H1 (cell line): ENCODE results near the gene CLIP4. TPM values are rescaled to one million over a fixed set of nuclear protein-coding genes. Genes with fewer than 3 reads are reported as not detected.

ENCODE experiments used
- CTCF ChIA-PET: fragments of 300-600 bp; sonication (Branson Sonifier 250); formaldehyde crosslinking; loops from one replicate; lab custom pipeline; 2021; ENCODE audit not compliant: partially characterized antibody; lab: Charles Lee
- POLR2A ChIA-PET: fragments of 300-600 bp; sonication (Branson Sonifier 250); formaldehyde crosslinking; loops from one replicate; lab custom pipeline; 2021; ENCODE audit warnings: inconsistent platforms; ENCODE audit not compliant: partially characterized antibody; lab: Charles Lee
- DNase-seq, 2 experiments: peaks; one replicate each; pipeline versions ENCODE4 v3.0.0 to v3.0.0-alpha.2; 2010 to 2022; ENCODE audit warnings: low spot score in 2 of 2, low read depth in 1 of 2, mixed read lengths in 1 of 2
- FAIRE-seq: peaks from 2 replicates; lab custom pipeline; 2011; peaks lifted over from hg19 to GRCh38; lab: Jason Lieb, UNC
- H2AFZ ChIP-seq: 2 replicates; pipeline ENCODE4 v1.8.1; 2012; ENCODE audit warnings: low read length, inconsistent platforms
- H2AK5ac ChIP-seq: 2 replicates; pipeline ENCODE4 v1.6.1; 2013; ENCODE audit warnings: low read depth, low read length
- H2BK120ac ChIP-seq: replicated peaks from 2 replicates; pipeline ENCODE3; 2013; ENCODE audit warnings: low read depth, low read length, inconsistent platforms
- H2BK12ac ChIP-seq: 2 replicates; pipeline ENCODE4 v1.6.1; 2013; ENCODE audit warnings: low read depth, low read length
- H2BK15ac ChIP-seq: 2 replicates; pipeline ENCODE4 v1.6.1; 2013; ENCODE audit warnings: low read length
- H2BK20ac ChIP-seq: 2 replicates; pipeline ENCODE4 v1.6.1; 2013; ENCODE audit warnings: low read length
- H2BK5ac ChIP-seq: 2 replicates; pipeline ENCODE4 v1.6.1; 2013; ENCODE audit warnings: low read depth, low read length
- H3K14ac ChIP-seq: 2 replicates; pipeline ENCODE4 v1.6.1; 2013; ENCODE audit warnings: inconsistent platforms; ENCODE audit not compliant: insufficient read length
- H3K18ac ChIP-seq: 2 replicates; pipeline ENCODE4 v1.6.1; 2013; ENCODE audit warnings: low read length; ENCODE audit errors: extremely low read depth
- H3K23ac ChIP-seq: 2 replicates; pipeline ENCODE4 v1.6.1; 2013; ENCODE audit warnings: inconsistent platforms; ENCODE audit not compliant: insufficient read length
- H3K23me2 ChIP-seq: 2 replicates; pipeline ENCODE4 v1.6.1; 2013; ENCODE audit warnings: low read depth, low read length
- H3K27ac ChIP-seq: 2 replicates; pipeline ENCODE4 v1.6.1; 2011; ENCODE audit warnings: low read depth, low read length, inconsistent platforms
- H3K27me3 ChIP-seq, 4 experiments: replicated peaks in 1 of 4; 1 replicate in 1 of 4; 2 replicates in 3 of 4; pipeline versions ENCODE4 v1.6.1 to v1.8.1; 2011 to 2013; ENCODE audit warnings: low read length in 3 of 4, mild to moderate bottlenecking in 3 of 4, inconsistent platforms in 2 of 4, mixed read lengths in 2 of 4, moderate library complexity in 1 of 4; ENCODE audit not compliant: control insufficient read depth in 3 of 4, insufficient read depth in 3 of 4; ENCODE audit errors: extremely low read depth in 1 of 4
- H3K36me3 ChIP-seq, 4 experiments: 2 replicates each; pipeline versions ENCODE4 v1.6.1 to v1.8.1; 2011 to 2013; ENCODE audit warnings: mild to moderate bottlenecking in 4 of 4, low read length in 3 of 4, moderate library complexity in 2 of 4, control low read depth in 1 of 4, inconsistent platforms in 1 of 4; ENCODE audit not compliant: insufficient read depth in 4 of 4, control insufficient read depth in 2 of 4
- H3K4ac ChIP-seq: replicated peaks from 2 replicates; pipeline ENCODE3; 2013; ENCODE audit warnings: low read length, low read depth, mixed read lengths, inconsistent platforms; ENCODE audit not compliant: insufficient read length
- H3K4me1 ChIP-seq, 4 experiments: replicated peaks in 1 of 4; 1 replicate in 1 of 4; 2 replicates in 3 of 4; pipeline versions ENCODE4 v1.6.1 to v1.8.1; 2011 to 2013; ENCODE audit warnings: low read length in 3 of 4, inconsistent platforms in 2 of 4, mixed read lengths in 1 of 4; ENCODE audit not compliant: insufficient read depth in 4 of 4, control insufficient read depth in 3 of 4
- H3K4me2 ChIP-seq, 2 experiments: 2 replicates each; pipeline versions ENCODE4 v1.6.1 to v1.8.1; 2011 to 2013; ENCODE audit warnings: low read depth in 2 of 2, low read length in 2 of 2, control low read depth in 1 of 2, inconsistent platforms in 1 of 2, mild to moderate bottlenecking in 1 of 2; ENCODE audit not compliant: insufficient read depth in 1 of 2
- H3K4me3 ChIP-seq, 4 experiments: fragments of 200-600, 300-600 bp in 1 of 4; sonication (generic), shearing (Covaris generic), sonication (Bioruptor Twin) in 1 of 4; 2 replicates each; pipeline versions ENCODE4 v1.5.1 to v1.8.1; 2011 to 2016; ENCODE audit warnings: low read length in 4 of 4, low read depth in 3 of 4, control low read depth in 2 of 4, inconsistent platforms in 2 of 4, mild to moderate bottlenecking in 2 of 4, mixed read lengths in 1 of 4, moderate library complexity in 1 of 4; ENCODE audit not compliant: insufficient read depth in 2 of 4; ENCODE audit errors: extremely low read depth in 1 of 4
- H3K56ac ChIP-seq: replicated peaks from 2 replicates; pipeline ENCODE3; 2013; ENCODE audit warnings: low read depth, mild to moderate bottlenecking, mixed read lengths, low read length, inconsistent platforms; ENCODE audit not compliant: insufficient read length
- H3K79me1 ChIP-seq: 2 replicates; pipeline ENCODE4 v1.6.1; 2013; ENCODE audit warnings: low read depth, low read length, control low read depth
- H3K79me2 ChIP-seq, 2 experiments: 2 replicates each; pipeline versions ENCODE4 v1.6.1 to v1.8.1; 2012 to 2013; ENCODE audit warnings: low read length in 2 of 2, mild to moderate bottlenecking in 2 of 2, inconsistent platforms in 1 of 2; ENCODE audit not compliant: insufficient read depth in 2 of 2, control insufficient read depth in 1 of 2
- H3K9ac ChIP-seq, 4 experiments: replicated peaks in 1 of 4; 1 replicate in 1 of 4; 2 replicates in 3 of 4; pipeline versions ENCODE4 v1.6.1 to v1.8.1; 2011 to 2013; ENCODE audit warnings: low read depth in 3 of 4, low read length in 3 of 4, control low read depth in 2 of 4, mild to moderate bottlenecking in 2 of 4, moderate library complexity in 2 of 4, inconsistent platforms in 1 of 4; ENCODE audit errors: extremely low read depth in 1 of 4
- H3K9me3 ChIP-seq, 2 experiments: 2 replicates each; pipeline versions ENCODE4 v1.6.1 to v1.8.1; 2012 to 2013; ENCODE audit warnings: mild to moderate bottlenecking in 2 of 2, moderate library complexity in 2 of 2, control low read depth in 1 of 2, inconsistent platforms in 1 of 2, low read depth in 1 of 2, low read length in 1 of 2, mixed read lengths in 1 of 2; ENCODE audit not compliant: insufficient read depth in 2 of 2
- H4K20me1 ChIP-seq, 2 experiments: replicated peaks in 1 of 2; 2 replicates each; pipeline versions ENCODE3 to v1.8.1; 2011 to 2013; ENCODE audit warnings: inconsistent platforms in 2 of 2, low read length in 2 of 2, mild to moderate bottlenecking in 1 of 2; ENCODE audit not compliant: insufficient read depth in 2 of 2, control insufficient read depth in 1 of 2
- H4K5ac ChIP-seq: 2 replicates; pipeline ENCODE4 v1.6.1; 2013; ENCODE audit warnings: low read length, low read depth, mixed read lengths, inconsistent platforms; ENCODE audit not compliant: insufficient read length
- H4K8ac ChIP-seq: 2 replicates; pipeline ENCODE4 v1.8.0; 2013; ENCODE audit warnings: mild to moderate bottlenecking, moderate library complexity, low read length, inconsistent platforms; ENCODE audit not compliant: insufficient read depth; ENCODE audit errors: extremely low read depth
- H4K91ac ChIP-seq: replicated peaks from 2 replicates; pipeline ENCODE3; 2013; ENCODE audit warnings: low read length, mixed read lengths, inconsistent platforms; ENCODE audit not compliant: insufficient read length
- BRCA1 ChIP-seq: IDR thresholded peaks from 2 replicates; pipeline ENCODE4 v1.6.1; 2012; ENCODE audit warnings: low read depth, low read length, improper control_type of control experiment
- CHD2 ChIP-seq: IDR thresholded peaks from 2 replicates; pipeline ENCODE4 v1.6.1; 2012; ENCODE audit warnings: low read length, improper control_type of control experiment
- CREB1 ChIP-seq: IDR thresholded peaks from 2 replicates; pipeline ENCODE4 v1.6.1; 2012; ENCODE audit warnings: inconsistent platforms
- EZH2 ChIP-seq: fragments of 200-600 bp; sonication (generic); IDR thresholded peaks from 2 replicates; pipeline ENCODE4 v1.7.1; 2012; ENCODE audit warnings: low read depth, mild to moderate bottlenecking, moderate library complexity, low read length, inconsistent platforms; ENCODE audit not compliant: severe bottlenecking
- HDAC2 ChIP-seq, 2 experiments: fragments of 300-600 bp in 1 of 2; sonication (generic) in 1 of 2; IDR thresholded peaks; 2 replicates each; pipeline ENCODE4 v1.6.1; 2011 to 2012; ENCODE audit warnings: low read depth in 2 of 2, low read length in 2 of 2, mild to moderate bottlenecking in 2 of 2, moderate library complexity in 2 of 2, borderline replicate concordance in 1 of 2, inconsistent platforms in 1 of 2
- HDAC6 ChIP-seq: IDR thresholded peaks from one replicate; pipeline ENCODE4 v1.7.1; 2012; ENCODE audit warnings: low read depth, mild to moderate bottlenecking, inconsistent platforms, low read length, moderate library complexity
- JUND ChIP-seq: IDR thresholded peaks from 2 replicates; pipeline ENCODE4 v1.6.1; 2011; ENCODE audit warnings: mild to moderate bottlenecking, improper control_type of control experiment, low read length
- MAFK ChIP-seq: IDR thresholded peaks from 2 replicates; pipeline ENCODE4 v1.6.1; 2012; ENCODE audit warnings: low read depth, mild to moderate bottlenecking, improper control_type of control experiment, low read length
- NRF1 ChIP-seq: IDR thresholded peaks from 2 replicates; pipeline ENCODE4 v1.6.1; 2011; ENCODE audit warnings: mild to moderate bottlenecking, low read depth, low read length, improper control_type of control experiment
- POLR2A ChIP-seq, 2 experiments: IDR thresholded peaks; 1 replicate in 1 of 2; 2 replicates in 1 of 2; pipeline ENCODE4 v1.6.1; 2011; ENCODE audit warnings: low read depth in 2 of 2, low read length in 2 of 2, mild to moderate bottlenecking in 2 of 2; ENCODE audit errors: control extremely low read depth in 1 of 2
- SIX5 ChIP-seq: IDR thresholded peaks from 2 replicates; pipeline ENCODE4 v1.6.1; 2011; ENCODE audit warnings: mild to moderate bottlenecking, low read depth, low read length
- SUZ12 ChIP-seq: fragments of 200-600 bp; sonication (generic); IDR thresholded peaks from 2 replicates; pipeline ENCODE4 v1.6.1; 2012; ENCODE audit warnings: mild to moderate bottlenecking, inconsistent platforms, low read length, moderate library complexity, mixed read lengths
- WGBS, 2 experiments: shearing (Covaris generic) in 1 of 2; methylation state at CpG; one replicate each; pipeline versions ENCODE4 v1.1.6 to v1.1.7; 2013 to 2015; ENCODE audit warnings: low lambda C conversion rate in 2 of 2, mixed read lengths in 2 of 2, inconsistent platforms in 1 of 2, low coverage in 1 of 2, missing lambda C conversion rate in 1 of 2; ENCODE audit not compliant: insufficient replicate concordance in 2 of 2, insufficient coverage in 1 of 2, insufficient read length in 1 of 2; ENCODE audit errors: extremely low coverage in 1 of 2, missing lambda C conversion rate in 1 of 2; 5-methylcytosine and 5-hydroxymethylcytosine counted together
- polyA plus RNA-seq, 7 experiments: library from polyadenylated mRNA; depleted of rRNA in 3 of 7; stranded (reverse) in 5 of 7; unstranded in 2 of 7; fragments of >200 nt in 5 of 7; fragments of 200-250 nt in 2 of 7; gene quantifications; 1 replicate in 5 of 7; 2 replicates in 1 of 7; 4 replicates in 1 of 7; pipeline versions ENCODE4 v1.2.1 to v1.2.3, GENCODE V29; 2011 to 2013; ENCODE audit warnings: missing spikeins in 2 of 7, mixed read lengths in 2 of 7
- total RNA-seq: library from RNA; stranded (reverse); fragmentation: NEBNext Ultra II Directional; extraction: Animal tissue kit (Norgen Biotek cat#: 25700); gene quantifications from 2 replicates; pipeline ENCODE4 v1.2.1, GENCODE V29; 2021
- TF ChIP-seq, protein P1 (sequence below): IDR thresholded peaks from 2 replicates; pipeline ENCODE4 v1.6.1; 2011; ENCODE audit warnings: low read length, improper control_type of control experiment
- TF ChIP-seq, protein P2 (sequence below): IDR thresholded peaks from 2 replicates; pipeline ENCODE4 v1.6.1; 2011; ENCODE audit warnings: low read depth, mild to moderate bottlenecking, low read length; ENCODE audit not compliant: insufficient read depth

Gene CLIP4
- total and polyA plus RNA-seq, 2 of the 8 experiments (the other 6 are each of a cell fraction or from before 2014, with no cell fraction given), result 0.08 to 0.09 TPM

DNA sequence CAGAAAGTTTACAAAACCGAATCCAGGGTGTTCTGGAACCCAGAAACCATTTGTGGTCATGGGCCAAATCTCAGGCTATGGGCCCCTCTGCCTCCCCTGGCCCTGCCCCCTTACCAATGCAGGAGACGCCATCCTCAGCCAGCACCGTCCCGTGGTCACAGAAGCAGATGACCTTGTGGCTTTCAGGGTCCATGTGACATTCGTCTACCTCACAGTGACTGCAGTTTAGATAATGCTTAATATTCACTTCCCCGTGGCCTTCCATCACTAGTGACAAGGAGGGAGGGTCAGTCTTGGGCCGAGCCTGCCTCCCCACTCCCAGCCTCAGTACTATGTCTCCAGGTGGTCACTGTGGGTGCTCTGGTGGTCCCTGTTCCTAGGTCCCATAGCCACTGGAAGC, 111.6 kb downstream of the CLIP4 start:
- WGBS, 2 experiments, result 84% methylated on average over 7 of the region's 7 CpGs; no CpG with 5 or more reads in 1 of the 2 experiments
- TF ChIP-seq POLR2A (IDR thresholded peaks at IDR 0.05; ENCODE audit: control extremely low read depth in 1 of 2, low read depth in 2 of 2, low read length in 2 of 2) (no peak), HDAC6 (no peak), MAFK (no peak), SUZ12 (no peak), BRCA1 (no peak), NRF1 (no peak), JUND (no peak), HDAC2 (IDR thresholded peaks at IDR 0.05; ENCODE audit: borderline replicate concordance in 1 of 2, low read depth in 2 of 2, low read length in 2 of 2) (no peak), SIX5 (no peak), CHD2 (no peak), EZH2 (no peak), CREB1 (no peak)
- TF ChIP-seq, protein P1, sequence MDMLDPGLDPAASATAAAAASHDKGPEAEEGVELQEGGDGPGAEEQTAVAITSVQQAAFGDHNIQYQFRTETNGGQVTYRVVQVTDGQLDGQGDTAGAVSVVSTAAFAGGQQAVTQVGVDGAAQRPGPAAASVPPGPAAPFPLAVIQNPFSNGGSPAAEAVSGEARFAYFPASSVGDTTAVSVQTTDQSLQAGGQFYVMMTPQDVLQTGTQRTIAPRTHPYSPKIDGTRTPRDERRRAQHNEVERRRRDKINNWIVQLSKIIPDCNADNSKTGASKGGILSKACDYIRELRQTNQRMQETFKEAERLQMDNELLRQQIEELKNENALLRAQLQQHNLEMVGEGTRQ, result no peak
- TF ChIP-seq, protein P2, sequence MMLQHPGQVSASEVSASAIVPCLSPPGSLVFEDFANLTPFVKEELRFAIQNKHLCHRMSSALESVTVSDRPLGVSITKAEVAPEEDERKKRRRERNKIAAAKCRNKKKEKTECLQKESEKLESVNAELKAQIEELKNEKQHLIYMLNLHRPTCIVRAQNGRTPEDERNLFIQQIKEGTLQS, result no peak

More for the DNA sequence above, 111.6 kb downstream of the CLIP4 start:
- H3K4me1 ChIP-seq, result no peaks in the 10 kb centered on the region
- H4K20me1 ChIP-seq, result no peaks in the 10 kb centered on the region
- no peaks in the 10 kb centered on the region for H3K79me1 ChIP-seq
- H3K23me2 ChIP-seq, result no peaks in the 10 kb centered on the region
- no peak overlapping the region for H4K5ac ChIP-seq
- H3K4ac ChIP-seq, result no peak overlapping the region
- H4K91ac ChIP-seq, result no peak overlapping the region
- H3K4me3 ChIP-seq, result no peak overlapping the region
- peak overlapping the region; percentile 39; the same call in 1 of the 2 replicates for H2BK12ac ChIP-seq
- H3K79me2 ChIP-seq, result no peaks in the 10 kb centered on the region
- CTCF ChIA-PET, result interaction anchor here (2.8 to 5.8 kb wide), 2 partner anchors 9 to 14 kb away, joined by 13 to 29 read pairs; no protein-coding TSS in a partner anchor
- no peak for DNase-seq
- POLR2A ChIA-PET, result no interaction called here
- H2BK15ac ChIP-seq, result no peak overlapping the region
- H2AK5ac ChIP-seq, result no peak overlapping the region
- H3K36me3 ChIP-seq, result no peaks in the 10 kb centered on the region
- no peak overlapping the region for H2BK20ac ChIP-seq
- H3K14ac ChIP-seq, result no peak overlapping the region
- H2BK120ac ChIP-seq, result no peak overlapping the region
- H3K18ac ChIP-seq, result no peak overlapping the region
- H3K4me2 ChIP-seq, result no peak overlapping the region
- H2BK5ac ChIP-seq, result no peak overlapping the region
- FAIRE-seq, result no peak
- H4K8ac ChIP-seq, result no peak overlapping the region
- no peak overlapping the region for H2AFZ ChIP-seq
- no peak overlapping the region for H3K56ac ChIP-seq
- H3K23ac ChIP-seq, result no peak overlapping the region
- no peak overlapping the region for H3K9ac ChIP-seq
- no peak overlapping the region for H3K27ac ChIP-seq
- H3K27me3 ChIP-seq, result no peaks in the 10 kb centered on the region
- H3K9me3 ChIP-seq, result no peaks in the 10 kb centered on the region
